GM12865 (cell line): Measurements from ENCODE around the gene OGDH.

Experiments
- DNase-seq: peaks from one replicate; pipeline ENCODE4 v3.0.0; 2010; ENCODE audit warnings: low read depth
- H3K4me3 ChIP-seq: 2 replicates; pipeline ENCODE4 v1.5.1; 2011; ENCODE audit warnings: mild to moderate bottlenecking, low read depth, low read length, control low read depth
- CTCF ChIP-seq: IDR thresholded peaks from 2 replicates; pipeline ENCODE4 v1.5.1; 2011; ENCODE audit warnings: low read length, control low read depth, low read depth, inconsistent platforms; ENCODE audit not compliant: insufficient read depth; ENCODE audit errors: missing control alignments

The OGDH gene

GRCh38 chr7:44750424-44750823 is 144.0 kb downstream of the OGDH start:
- no peak for DNase-seq
- peak overlapping the region; percentile 64 for H3K4me3 ChIP-seq
- TF ChIP-seq CTCF, result no peak

- no peak for TF ChIP-seq CTCF
- H3K4me3 ChIP-seq, result peak overlapping the region; percentile 64
- DNase-seq, result peak; percentile 92
Measured at GRCh38 chr7:44750921-44751571, 144.6 kb downstream of the OGDH start.

GRCh38 chr7:44752822-44753221 is 146.4 kb downstream of the OGDH start:
- H3K4me3 ChIP-seq, result no peak overlapping the region
- no peak for TF ChIP-seq CTCF

GRCh38 chr7:44754802-44755697 is 148.6 kb downstream of the OGDH start:
- H3K4me3 ChIP-seq, result no peak overlapping the region
- DNase-seq, result no peak
- TF ChIP-seq CTCF, result no peak

More at GRCh38 chr7:44752822-44753221, 146.4 kb downstream of the OGDH start:
- no peak for DNase-seq

GRCh38 chr7:44755698-44756627 is 149.5 kb downstream of the OGDH start:
- H3K4me3 ChIP-seq, result no peak overlapping the region
- DNase-seq, result no peak
- no peak for TF ChIP-seq CTCF

GRCh38 chr7:44756904-44757303 is 150.5 kb downstream of the OGDH start:
- no peak overlapping the region for H3K4me3 ChIP-seq
- TF ChIP-seq CTCF, result no peak
- DNase-seq, result no peak
